Activated naive CD4-positive, alpha-beta T cell treated with anti-CD3 and anti-CD28 coated beads, Interleukin-2, amount 50 U/mL, for 72 hours (primary cell): ENCODE data around the gene FMNL2. TPM values are rescaled to one million over a fixed set of nuclear protein-coding genes. Genes with fewer than 3 reads are reported as not detected.
A peak's percentile ranks its signal among the peaks of the same experiment; 100 is the strongest.
"Not testable (repeated sequence)": the region's sequence is repeated elsewhere in the genome, so short reads cannot be mapped to it uniquely, and the experiment has no call there.

Source experiments
- ATAC-seq, 2 donors: fragments of 150-1000 bp; cut with Tn5 transposase; 2 replicates each; pipeline ENCODE4 v1.10.0; 2021; ENCODE audit warnings: mild to moderate bottlenecking in 2 of 2, moderate library complexity in 2 of 2
- DNase-seq, 2 donors: peaks; one replicate each; pipeline ENCODE4 v3.0.0; 2021 to 2022; ENCODE audit warnings: low spot score in 2 of 2
- H3K27ac Mint-ChIP-seq, 2 donors: one replicate each; pipeline ENCODE4 v1.8.0; 2022; ENCODE audit warnings: mild to moderate bottlenecking in 2 of 2, mixed read lengths in 2 of 2
- H3K36me3 Mint-ChIP-seq, 2 donors: one replicate each; pipeline ENCODE4 v1.8.0; 2022; ENCODE audit warnings: mixed read lengths in 2 of 2
- H3K9me3 Mint-ChIP-seq, 2 donors: one replicate each; pipeline ENCODE4 v1.8.0; 2022; ENCODE audit warnings: mixed read lengths in 2 of 2
- total RNA-seq, 2 donors: library from RNA; stranded (reverse); gene quantifications; one replicate each; pipeline ENCODE4 v1.2.3, GENCODE V29; 2022

Gene FMNL2
- total RNA-seq, 2 donors from 2014 or later = 0.34 to 8.0 TPM

GRCh38 chr2:152459091-152459490 lies 124.1 kb downstream of the FMNL2 start:
- ATAC-seq (no peak), DNase-seq (no peak)
- no peak overlapping the region for H3K27ac Mint-ChIP-seq
- peaks cover 0 to 6% of the 10 kb centered on the region in 2 donors for H3K36me3 Mint-ChIP-seq
- H3K9me3 Mint-ChIP-seq = no peaks in the 10 kb centered on the region

- DNase-seq = no peak
- no peaks in the 10 kb centered on the region for H3K36me3 Mint-ChIP-seq
- ATAC-seq = no peak
- H3K27ac Mint-ChIP-seq = no peak overlapping the region
- H3K9me3 Mint-ChIP-seq = no peaks in the 10 kb centered on the region
Observed at GRCh38 chr2:152460567-152460966, 125.6 kb downstream of the FMNL2 start.

GRCh38 chr2:152462120-152462519 lies 127.1 kb downstream of the FMNL2 start:
- Mint-ChIP-seq H3K27ac (no peak overlapping the region), H3K36me3 (no peaks in the 10 kb centered on the region), H3K9me3 (no peaks in the 10 kb centered on the region)
- ATAC-seq (no peak), DNase-seq (no peak)

GRCh38 chr2:152462779-152463178 lies 127.8 kb downstream of the FMNL2 start:
- Mint-ChIP-seq H3K36me3 (no peaks in the 10 kb centered on the region), H3K27ac (no peak overlapping the region), H3K9me3 (no peaks in the 10 kb centered on the region)
- no peak for DNase-seq
- ATAC-seq = no peak

- no peak overlapping the region for H3K27ac Mint-ChIP-seq
- no peak for DNase-seq
- H3K36me3 Mint-ChIP-seq = no peaks in the 10 kb centered on the region
- H3K9me3 Mint-ChIP-seq = no peaks in the 10 kb centered on the region
- no peak for ATAC-seq
Observed at GRCh38 chr2:152464851-152465470, 130.0 kb downstream of the FMNL2 start.

GRCh38 chr2:152465541-152465940 lies 130.6 kb downstream of the FMNL2 start:
- ATAC-seq = no peak
- no peaks in the 10 kb centered on the region for H3K9me3 Mint-ChIP-seq

GRCh38 chr2:152466041-152466440 lies 131.1 kb downstream of the FMNL2 start:
- H3K27ac Mint-ChIP-seq = no peak overlapping the region
- no peak for ATAC-seq

More at GRCh38 chr2:152465541-152465940, 130.6 kb downstream of the FMNL2 start:
- Mint-ChIP-seq H3K36me3 (no peaks in the 10 kb centered on the region), H3K27ac (no peak overlapping the region)
- no peak for DNase-seq

GRCh38 chr2:152466980-152467676 lies 132.2 kb downstream of the FMNL2 start:
- H3K9me3 Mint-ChIP-seq = no peaks in the 10 kb centered on the region
- H3K27ac Mint-ChIP-seq = no peak overlapping the region
- no peak for DNase-seq
- ATAC-seq = no peak
- no peaks in the 10 kb centered on the region for H3K36me3 Mint-ChIP-seq

More at GRCh38 chr2:152466041-152466440, 131.1 kb downstream of the FMNL2 start:
- H3K36me3 Mint-ChIP-seq = no peaks in the 10 kb centered on the region
- H3K9me3 Mint-ChIP-seq = no peaks in the 10 kb centered on the region
- DNase-seq = no peak

- ATAC-seq = no peak
- H3K27ac Mint-ChIP-seq = no peak overlapping the region
- no peak for DNase-seq
Observed at GRCh38 chr2:152467677-152468410, 132.9 kb downstream of the FMNL2 start.

GRCh38 chr2:152468899-152469692 lies 134.1 kb downstream of the FMNL2 start:
- H3K9me3 Mint-ChIP-seq = no peaks in the 10 kb centered on the region
- peak overlapping the region in 1 of 2 donors; percentile 15 for H3K27ac Mint-ChIP-seq
- H3K36me3 Mint-ChIP-seq = no peaks in the 10 kb centered on the region
- DNase-seq (no peak), ATAC-seq (peak in 1 of 2 donors; percentile 59)

More at GRCh38 chr2:152467677-152468410, 132.9 kb downstream of the FMNL2 start:
- Mint-ChIP-seq H3K36me3 (no peaks in the 10 kb centered on the region), H3K9me3 (no peaks in the 10 kb centered on the region)

- ATAC-seq (no peak), DNase-seq (no peak)
- no peaks in the 10 kb centered on the region for H3K36me3 Mint-ChIP-seq
- no peaks in the 10 kb centered on the region for H3K9me3 Mint-ChIP-seq
- no peak overlapping the region for H3K27ac Mint-ChIP-seq
Observed at GRCh38 chr2:152470861-152471854, 136.2 kb downstream of the FMNL2 start.

- no peak overlapping the region for H3K27ac Mint-ChIP-seq
- DNase-seq (no peak), ATAC-seq (no peak)
- no peaks in the 10 kb centered on the region for H3K9me3 Mint-ChIP-seq
- H3K36me3 Mint-ChIP-seq = no peaks in the 10 kb centered on the region
Observed at GRCh38 chr2:152472481-152472887, 137.5 kb downstream of the FMNL2 start.

- no peaks in the 10 kb centered on the region for H3K9me3 Mint-ChIP-seq
- H3K36me3 Mint-ChIP-seq = no peaks in the 10 kb centered on the region
- ATAC-seq = no peak
- H3K27ac Mint-ChIP-seq = no peak overlapping the region
- no peak for DNase-seq
Observed at GRCh38 chr2:152473151-152473857, 138.3 kb downstream of the FMNL2 start.

GRCh38 chr2:152474523-152474922 lies 139.5 kb downstream of the FMNL2 start:
- ATAC-seq, H3K36me3 Mint-ChIP-seq, H3K9me3 Mint-ChIP-seq, DNase-seq, H3K27ac Mint-ChIP-seq: not testable (repeated sequence)

GRCh38 chr2:152475982-152476381 lies 141.0 kb downstream of the FMNL2 start:
- no peak for DNase-seq
- Mint-ChIP-seq H3K36me3 (no peaks in the 10 kb centered on the region), H3K27ac (no peak overlapping the region), H3K9me3 (no peaks in the 10 kb centered on the region)
- ATAC-seq = no peak
